HL-60 (cell line): ENCODE results near the gene TM4SF1.

Experiments used
- DNase-seq, 2 experiments: peaks; one replicate each; pipeline ENCODE4 v3.0.0-alpha.2; 2010 to 2020; ENCODE audit warnings: low read depth in 1 of 2, low spot score in 1 of 2
- H3K27ac ChIP-seq: fragments of 250-450 bp; sonication (Bioruptor Pico); replicated peaks from 2 replicates; pipeline ENCODE4 v1.5.1; 2020; ENCODE audit warnings: mild to moderate bottlenecking, moderate library complexity
- H3K27me3 ChIP-seq: fragments of 250-450 bp; sonication (Bioruptor Pico); 2 replicates; pipeline ENCODE4 v1.5.1; 2021; ENCODE audit warnings: mild to moderate bottlenecking, moderate library complexity; ENCODE audit not compliant: insufficient read depth, poor library complexity, severe bottlenecking
- H3K4me3 ChIP-seq: replicated peaks from 2 replicates; pipeline ENCODE4 v1.5.1; 2011; ENCODE audit warnings: mild to moderate bottlenecking, control low read depth, low read length; ENCODE audit not compliant: insufficient read depth
- CTCF ChIP-seq: IDR thresholded peaks from one replicate; pipeline ENCODE4 v1.5.1; 2011; ENCODE audit warnings: low read length, control low read depth, inconsistent platforms; ENCODE audit not compliant: insufficient read depth
- GABPA ChIP-seq: IDR thresholded peaks from 2 replicates; pipeline ENCODE4 v1.6.1; 2012; ENCODE audit warnings: low read depth
- POLR2AphosphoS5 ChIP-seq: IDR thresholded peaks from 2 replicates; pipeline ENCODE4 v1.6.1; 2012; ENCODE audit warnings: low read depth
- REST ChIP-seq: IDR thresholded peaks from 2 replicates; pipeline ENCODE4 v1.6.1; 2012; ENCODE audit warnings: low read depth; ENCODE audit not compliant: insufficient replicate concordance
- SPI1 ChIP-seq: IDR thresholded peaks from 2 replicates; pipeline ENCODE4 v1.6.1; 2012; ENCODE audit warnings: low read depth, mild to moderate bottlenecking, borderline replicate concordance

Gene TM4SF1

GRCh38 chr3:149417174-149417573 is 39.7 kb upstream of the TM4SF1 start:
- TF ChIP-seq SPI1, result no peak
- TF ChIP-seq CTCF, result no peak
- no peak for TF ChIP-seq GABPA
- no peak for TF ChIP-seq REST
- TF ChIP-seq POLR2AphosphoS5, result no peak
- H3K27ac ChIP-seq, result no peak overlapping the region
- H3K4me3 ChIP-seq, result no peak overlapping the region
- DNase-seq, result no peak
- no peaks in the 10 kb centered on the region for H3K27me3 ChIP-seq

- Histone ChIP-seq H3K27ac (no peak overlapping the region), H3K27me3 (no peaks in the 10 kb centered on the region), H3K4me3 (no peak overlapping the region)
- TF ChIP-seq REST (no peak), SPI1 (no peak), CTCF (no peak), POLR2AphosphoS5 (no peak), GABPA (no peak)
- DNase-seq, result no peak
These were observed 38.0 kb upstream of the TM4SF1 start for GRCh38 chr3:149415484-149415883.

- DNase-seq, result no peak
- H3K27ac ChIP-seq, result no peak overlapping the region
- TF ChIP-seq CTCF, result no peak
- no peaks in the 10 kb centered on the region for H3K27me3 ChIP-seq
- no peak overlapping the region for H3K4me3 ChIP-seq
These were observed 37.2 kb upstream of the TM4SF1 start for GRCh38 chr3:149414557-149415231.

GRCh38 chr3:149411583-149411982 is 34.1 kb upstream of the TM4SF1 start:
- Histone ChIP-seq H3K4me3 (no peak overlapping the region), H3K27me3 (no peaks in the 10 kb centered on the region), H3K27ac (no peak overlapping the region)
- DNase-seq, result no peak
- TF ChIP-seq POLR2AphosphoS5 (no peak), GABPA (no peak), REST (no peak), SPI1 (no peak)
